Rectal smooth muscle tissue (tissue), 1 donor: ENCODE data around the gene GABRB1.
"Not testable (repeated sequence)": the region's sequence is repeated elsewhere in the genome, so short reads cannot be mapped to it uniquely, and the experiment has no call there.

Source experiments
- H3K27ac ChIP-seq: one replicate; pipeline ENCODE4 v1.7.0; 2013; ENCODE audit warnings: low read depth, low read length, inconsistent platforms
- H3K27me3 ChIP-seq: one replicate; pipeline ENCODE4 v1.7.0; 2013; ENCODE audit warnings: low read length; ENCODE audit not compliant: control insufficient read depth, insufficient read depth
- H3K36me3 ChIP-seq: one replicate; pipeline ENCODE4 v1.7.0; 2013; ENCODE audit warnings: low read length; ENCODE audit not compliant: control insufficient read depth, insufficient read depth
- H3K4me1 ChIP-seq: one replicate; pipeline ENCODE4 v1.7.0; 2013; ENCODE audit warnings: low read length; ENCODE audit not compliant: control insufficient read depth, insufficient read depth
- H3K4me3 ChIP-seq: one replicate; pipeline ENCODE4 v1.7.0; 2013; ENCODE audit warnings: low read length
- H3K9ac ChIP-seq: one replicate; pipeline ENCODE4 v1.7.0; 2013; ENCODE audit warnings: low read length

Gene GABRB1

GRCh38 chr4:47359891-47360290 lies 328.5 kb downstream of the GABRB1 start:
- Histone ChIP-seq H3K4me3 (no peak overlapping the region), H3K4me1 (no peaks in the 10 kb centered on the region), H3K36me3 (no peaks in the 10 kb centered on the region), H3K9ac (no peak overlapping the region), H3K27me3 (no peaks in the 10 kb centered on the region), H3K27ac (no peak overlapping the region)

- Histone ChIP-seq H3K4me1 (no peaks in the 10 kb centered on the region), H3K27ac (no peak overlapping the region), H3K27me3 (no peaks in the 10 kb centered on the region), H3K9ac (no peak overlapping the region), H3K36me3 (no peaks in the 10 kb centered on the region), H3K4me3 (no peak overlapping the region)
Observed at GRCh38 chr4:47367761-47368160, 336.4 kb downstream of the GABRB1 start.

GRCh38 chr4:47368211-47368610 lies 336.8 kb downstream of the GABRB1 start:
- Histone ChIP-seq H3K4me3 (no peak overlapping the region), H3K4me1 (no peaks in the 10 kb centered on the region), H3K27ac (no peak overlapping the region), H3K27me3 (no peaks in the 10 kb centered on the region), H3K36me3 (no peaks in the 10 kb centered on the region), H3K9ac (no peak overlapping the region)

GRCh38 chr4:47372561-47372960 lies 341.2 kb downstream of the GABRB1 start:
- Histone ChIP-seq H3K27me3 (no peaks in the 10 kb centered on the region), H3K27ac (no peak overlapping the region)

GRCh38 chr4:47373174-47373573 lies 341.8 kb downstream of the GABRB1 start:
- H3K27ac ChIP-seq = no peak overlapping the region
- no peak overlapping the region for H3K9ac ChIP-seq
- H3K4me3 ChIP-seq = no peak overlapping the region
- no peaks in the 10 kb centered on the region for H3K27me3 ChIP-seq
- H3K36me3 ChIP-seq = no peaks in the 10 kb centered on the region
- no peaks in the 10 kb centered on the region for H3K4me1 ChIP-seq

More at GRCh38 chr4:47372561-47372960, 341.2 kb downstream of the GABRB1 start:
- Histone ChIP-seq H3K9ac (no peak overlapping the region), H3K36me3 (no peaks in the 10 kb centered on the region), H3K4me1 (no peaks in the 10 kb centered on the region), H3K4me3 (no peak overlapping the region)

GRCh38 chr4:47373709-47374108 lies 342.3 kb downstream of the GABRB1 start:
- Histone ChIP-seq H3K36me3 (no peaks in the 10 kb centered on the region), H3K27me3 (no peaks in the 10 kb centered on the region), H3K4me3 (no peak overlapping the region)

GRCh38 chr4:47374477-47374876 lies 343.1 kb downstream of the GABRB1 start:
- Histone ChIP-seq H3K9ac (no peak overlapping the region), H3K27ac (no peak overlapping the region), H3K4me1 (no peaks in the 10 kb centered on the region), H3K4me3 (no peak overlapping the region), H3K36me3 (no peaks in the 10 kb centered on the region), H3K27me3 (no peaks in the 10 kb centered on the region)

More at GRCh38 chr4:47373709-47374108, 342.3 kb downstream of the GABRB1 start:
- no peak overlapping the region for H3K27ac ChIP-seq
- H3K4me1 ChIP-seq = no peaks in the 10 kb centered on the region
- no peak overlapping the region for H3K9ac ChIP-seq

GRCh38 chr4:47378021-47378530 lies 346.7 kb downstream of the GABRB1 start:
- not testable (repeated sequence) for H3K27ac ChIP-seq

GRCh38 chr4:47381172-47381571 lies 349.8 kb downstream of the GABRB1 start:
- H3K4me1 ChIP-seq = no peaks in the 10 kb centered on the region
- no peaks in the 10 kb centered on the region for H3K36me3 ChIP-seq
- no peaks in the 10 kb centered on the region for H3K27me3 ChIP-seq
- no peak overlapping the region for H3K27ac ChIP-seq
- no peak overlapping the region for H3K4me3 ChIP-seq
- no peak overlapping the region for H3K9ac ChIP-seq

More at GRCh38 chr4:47378021-47378530, 346.7 kb downstream of the GABRB1 start:
- H3K27me3 ChIP-seq, H3K4me3 ChIP-seq, H3K4me1 ChIP-seq, H3K36me3 ChIP-seq, H3K9ac ChIP-seq: not testable (repeated sequence)

GRCh38 chr4:47382846-47383360 lies 351.5 kb downstream of the GABRB1 start:
- no peak overlapping the region for H3K9ac ChIP-seq
- H3K27me3 ChIP-seq = no peaks in the 10 kb centered on the region
- H3K4me3 ChIP-seq = no peak overlapping the region
- H3K36me3 ChIP-seq = no peaks in the 10 kb centered on the region
- no peak overlapping the region for H3K27ac ChIP-seq
- no peaks in the 10 kb centered on the region for H3K4me1 ChIP-seq

- Histone ChIP-seq H3K9ac (no peak overlapping the region), H3K4me3 (no peak overlapping the region), H3K27ac (no peak overlapping the region), H3K27me3 (no peaks in the 10 kb centered on the region), H3K4me1 (no peaks in the 10 kb centered on the region), H3K36me3 (no peaks in the 10 kb centered on the region)
Observed at GRCh38 chr4:47383829-47384427, 352.6 kb downstream of the GABRB1 start.

- H3K27me3 ChIP-seq = no peaks in the 10 kb centered on the region
- no peaks in the 10 kb centered on the region for H3K4me1 ChIP-seq
- H3K36me3 ChIP-seq = no peaks in the 10 kb centered on the region
- no peak overlapping the region for H3K9ac ChIP-seq
- no peak overlapping the region for H3K4me3 ChIP-seq
- no peak overlapping the region for H3K27ac ChIP-seq
Observed at GRCh38 chr4:47386146-47386545, 354.8 kb downstream of the GABRB1 start.
